Measurements from ENCODE around the gene PGGHG.
"Not testable (repeated sequence)": the region's sequence is repeated elsewhere in the genome, so short reads cannot be mapped to it uniquely, and the experiment has no call there.

PGGHG gene

GRCh38 chr11:313304-313786 lies 24.4 kb downstream of the PGGHG start:
- peak overlapping the region; percentile 18; the same call in 1 of the 2 replicates for H3K27ac ChIP-seq
- TF ChIP-seq ZFX (IDR thresholded peaks at IDR 0.05; ENCODE audit: borderline replicate concordance) (no peak), CTCF (IDR thresholded peaks at IDR 0.05) (no peak)

- TF ChIP-seq CTCF (IDR thresholded peaks at IDR 0.05) (no peak), ZFX (IDR thresholded peaks at IDR 0.05; ENCODE audit: borderline replicate concordance) (no peak)
- peak within 1 kb of the TSS; percentile 18; the same call in 1 of the 2 replicates for H3K27ac ChIP-seq
Observed at GRCh38 chr11:313787-314553, 25.0 kb downstream of the PGGHG start, which contains the start of gene IFITM1. TSS of gene IFITM1 (plus strand) at chr11:314040. CDS start at chr11:314171, 131 bp downstream.

- not testable (repeated sequence) for H3K27ac ChIP-seq
Observed at GRCh38 chr11:314554-314875, 25.6 kb downstream of the PGGHG start.

- TF ChIP-seq ZFX (IDR thresholded peaks at IDR 0.05; ENCODE audit: borderline replicate concordance): no peak
- no peak for TF ChIP-seq CTCF (IDR thresholded peaks at IDR 0.05)
- no peak overlapping the region for H3K27ac ChIP-seq
Observed at GRCh38 chr11:315051-315481, 26.1 kb downstream of the PGGHG start.

- TF ChIP-seq CTCF (IDR thresholded peaks at IDR 0.05) (no peak), ZFX (IDR thresholded peaks at IDR 0.05; ENCODE audit: borderline replicate concordance) (no peak)
- H3K27ac ChIP-seq: no peak overlapping the region
Observed at GRCh38 chr11:315516-315994, 26.6 kb downstream of the PGGHG start.

- TF ChIP-seq ZFX (IDR thresholded peaks at IDR 0.05; ENCODE audit: borderline replicate concordance) (no peak), CTCF (IDR thresholded peaks at IDR 0.05) (no peak)
- no peak overlapping the region for H3K27ac ChIP-seq
Observed at GRCh38 chr11:316031-316701, 27.2 kb downstream of the PGGHG start.

- H3K27ac ChIP-seq: no peak overlapping the region
- no peak for TF ChIP-seq CTCF (IDR thresholded peaks at IDR 0.05)
- no peak for TF ChIP-seq ZFX (IDR thresholded peaks at IDR 0.05; ENCODE audit: borderline replicate concordance)
Observed at GRCh38 chr11:316891-317301, 28.0 kb downstream of the PGGHG start.

- H3K27ac ChIP-seq: not testable (repeated sequence)
Observed at GRCh38 chr11:317668-318404, 28.9 kb downstream of the PGGHG start.

GRCh38 chr11:318405-319120 lies 29.6 kb downstream of the PGGHG start:
- not testable (repeated sequence) for H3K27ac ChIP-seq

- H3K27ac ChIP-seq: not testable (repeated sequence)
Observed at GRCh38 chr11:319121-319887, 30.4 kb downstream of the PGGHG start.

Data from 22Rv1 (cell line).